Esophagus (tissue), 2 donors: Measurements from ENCODE around the gene KRT16. TPM values are rescaled to one million over a fixed set of nuclear protein-coding genes. Genes with fewer than 3 reads are reported as not detected.
A peak's percentile ranks its signal among the peaks of the same experiment; 100 is the strongest.
"Not testable (repeated sequence)": the region's sequence is repeated elsewhere in the genome, so short reads cannot be mapped to it uniquely, and the experiment has no call there.

Experiments
- H3K27ac ChIP-seq, 2 donors: one replicate each; pipeline ENCODE4 v1.5.1; 2013; ENCODE audit warnings: low read depth in 2 of 2, mild to moderate bottlenecking in 2 of 2, inconsistent platforms in 1 of 2, low read length in 1 of 2, moderate library complexity in 1 of 2
- H3K27me3 ChIP-seq, 2 donors: one replicate each; pipeline ENCODE4 v1.6.1; 2013; ENCODE audit warnings: low read length in 2 of 2, control low read depth in 1 of 2, mild to moderate bottlenecking in 1 of 2; ENCODE audit not compliant: insufficient read depth in 2 of 2, control insufficient read depth in 1 of 2
- H3K36me3 ChIP-seq, 2 donors: one replicate each; pipeline ENCODE4 v1.6.1; 2013; ENCODE audit warnings: low read length in 1 of 2; ENCODE audit not compliant: control insufficient read depth in 2 of 2, insufficient read depth in 2 of 2
- H3K4me1 ChIP-seq, 2 donors: one replicate each; pipeline ENCODE4 v1.6.1; 2013; ENCODE audit warnings: low read length in 1 of 2; ENCODE audit not compliant: control insufficient read depth in 2 of 2, insufficient read depth in 2 of 2
- H3K4me3 ChIP-seq, 2 donors: one replicate each; pipeline ENCODE4 v1.5.1; 2013; ENCODE audit warnings: low read length in 2 of 2, mild to moderate bottlenecking in 2 of 2, low read depth in 1 of 2, moderate library complexity in 1 of 2
- H3K9me3 ChIP-seq, 2 donors: one replicate each; pipeline ENCODE4 v1.6.1; 2013; ENCODE audit warnings: mild to moderate bottlenecking in 2 of 2, low read depth in 1 of 2, low read length in 1 of 2, moderate library complexity in 1 of 2; ENCODE audit not compliant: control insufficient read depth in 2 of 2, insufficient read depth in 1 of 2
- WGBS, 2 donors: extraction: QIAGEN DNeasy Blood & Tissue Kit; methylation state at CpG; one replicate each; pipeline ENCODE4 v1.1.7; 2013; 5-methylcytosine and 5-hydroxymethylcytosine counted together
- polyA plus RNA-seq, 2 donors: library from polyadenylated mRNA; stranded (reverse); fragments of 200-250 nt; gene quantifications; one replicate each; pipeline ENCODE4 v1.2.3, GENCODE V29; 2013
- donor health status: healthy with polysubstance abuse.
- donor health status: Bipolar disorder and iron deficiency.

The KRT16 gene
- polyA plus RNA-seq, 2 donors, result 413 to 534 TPM

DNA sequence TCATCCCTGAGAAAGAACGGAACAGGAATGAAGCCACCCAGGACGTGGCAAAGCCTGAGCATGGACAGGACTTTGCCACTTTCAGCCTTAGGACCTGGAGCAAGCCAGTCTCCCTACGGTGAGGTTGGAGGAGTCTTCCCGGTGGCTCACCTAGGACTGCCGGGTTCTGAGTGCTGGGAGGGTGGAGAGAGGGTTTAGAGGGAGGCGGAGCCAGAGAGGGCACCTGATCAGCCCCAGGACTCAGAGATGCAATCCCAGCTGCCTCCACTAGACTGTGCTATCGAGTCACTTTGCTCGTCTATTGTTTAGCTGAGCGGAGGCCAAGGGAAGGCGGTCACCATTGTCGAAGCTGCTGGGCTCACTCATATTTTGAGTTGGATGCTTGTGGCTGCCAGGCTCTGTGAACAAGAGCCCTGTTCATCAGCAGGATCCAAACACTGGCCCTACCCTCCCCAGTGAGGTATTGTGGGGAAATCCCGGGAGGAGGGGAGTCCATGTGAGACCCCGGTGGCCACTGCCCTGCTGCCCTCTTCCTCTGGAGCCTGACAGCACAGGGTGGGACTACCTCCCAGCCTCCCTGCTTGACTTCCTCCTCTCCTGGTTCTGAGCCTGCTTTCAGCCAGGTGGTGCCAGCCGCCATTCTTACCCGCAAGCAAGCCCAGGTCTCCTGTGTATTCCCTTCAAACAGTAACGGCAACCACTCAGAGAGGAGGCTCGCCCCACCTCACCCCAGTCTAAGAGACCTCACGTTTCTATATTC is 32.9 kb downstream of the KRT16 start:
- H3K27ac ChIP-seq, result peak overlapping the region; percentile 43 to 85
- WGBS, 2 donors, result 28 to 32% methylated on average over 18 of the region's 18 CpGs
- H3K27me3 ChIP-seq, result no peaks in the 10 kb centered on the region
- H3K9me3 ChIP-seq, result no peaks in the 10 kb centered on the region
- H3K4me3 ChIP-seq, result peak overlapping the region in 1 of 2 donors; percentile 20
- no peaks in the 10 kb centered on the region for H3K36me3 ChIP-seq
- H3K4me1 ChIP-seq, result peaks cover 0 to 16% of the 10 kb centered on the region in 2 donors

DNA sequence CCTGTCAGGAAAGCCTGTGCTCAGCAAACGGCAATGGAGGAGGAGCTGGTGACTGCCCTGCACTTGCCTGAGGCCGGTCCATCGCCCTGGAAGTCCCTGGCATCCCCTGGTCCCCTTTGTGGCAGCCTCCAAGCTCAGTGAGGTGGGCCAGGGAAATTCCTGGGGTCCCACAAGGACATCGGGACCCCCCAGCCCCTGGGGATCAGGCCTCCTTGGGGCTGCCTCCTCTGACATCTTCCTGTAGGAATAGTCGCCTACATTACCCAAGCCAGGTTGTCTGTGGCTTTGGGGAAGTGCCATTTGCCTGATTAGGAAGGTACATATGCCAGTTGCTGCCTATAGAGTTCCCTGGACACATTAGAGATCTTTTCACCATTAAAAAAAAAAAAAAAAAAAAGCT is 33.6 kb downstream of the KRT16 start:
- H3K36me3 ChIP-seq, result no peaks in the 10 kb centered on the region
- peaks cover 0 to 16% of the 10 kb centered on the region in 2 donors for H3K4me1 ChIP-seq
- H3K4me3 ChIP-seq, result no peak overlapping the region
- no peaks in the 10 kb centered on the region for H3K27me3 ChIP-seq
- peak overlapping the region; percentile 5 to 70 for H3K27ac ChIP-seq
- 60 to 64% methylated on average over 5 of the region's 5 CpGs for WGBS, 2 donors
- no peaks in the 10 kb centered on the region for H3K9me3 ChIP-seq

DNA sequence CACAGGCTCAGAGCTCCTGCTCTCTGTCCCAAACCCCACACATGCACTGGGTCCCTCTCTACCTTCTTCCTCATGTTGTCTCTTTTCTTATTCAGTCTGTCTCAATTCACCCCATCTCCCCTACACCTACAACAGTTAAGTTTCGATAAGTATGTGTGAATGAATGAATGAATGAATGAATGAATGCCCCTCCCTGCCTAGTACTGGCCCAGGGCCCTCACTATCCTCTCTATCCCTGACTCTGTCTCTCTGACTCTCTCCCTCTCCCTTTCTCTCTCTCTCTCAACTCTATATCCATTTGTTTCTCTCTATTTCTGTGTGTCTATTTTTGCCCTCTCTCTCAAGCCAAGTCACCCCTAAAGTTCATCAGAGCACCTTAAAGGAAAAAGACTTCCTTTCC is 34.0 kb downstream of the KRT16 start:
- H3K4me1 ChIP-seq, result peaks cover 0 to 16% of the 10 kb centered on the region in 2 donors
- H3K27ac ChIP-seq, result no peak overlapping the region
- WGBS, 2 donors, result 70 to 93% methylated on average over 1 of the region's 1 CpG

DNA sequence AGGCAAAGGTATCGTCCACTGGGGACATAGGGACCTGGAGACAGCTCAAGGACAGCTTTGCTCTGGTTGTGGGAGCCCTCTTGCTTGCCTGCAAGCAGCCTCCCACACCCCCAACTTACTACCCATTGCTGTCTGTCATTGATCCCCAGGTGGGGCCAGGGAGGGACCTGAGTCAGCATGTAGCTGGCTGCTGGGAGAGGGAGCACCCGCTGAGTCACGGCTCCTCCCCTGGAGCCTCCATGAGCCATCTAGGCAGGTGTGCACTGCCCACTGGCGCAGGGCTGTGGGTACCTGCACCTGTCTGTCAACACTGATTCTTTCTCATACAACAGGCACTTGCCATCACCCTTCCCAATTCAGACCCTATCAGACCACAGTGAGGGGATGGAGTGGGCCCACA is 35.8 kb downstream of the KRT16 start:
- not testable (repeated sequence) for H3K36me3 ChIP-seq, H3K27ac ChIP-seq, H3K9me3 ChIP-seq, H3K27me3 ChIP-seq
- peaks cover 0 to 16% of the 10 kb centered on the region in 2 donors for H3K4me1 ChIP-seq
- peak overlapping the region in 1 of 2 donors; percentile 7 for H3K4me3 ChIP-seq
- 49 to 71% methylated on average over 2 to 4 of the region's 4 CpGs for WGBS, 2 donors

More for the DNA sequence above, 34.0 kb downstream of the KRT16 start:
- H3K9me3 ChIP-seq, result no peaks in the 10 kb centered on the region
- no peaks in the 10 kb centered on the region for H3K36me3 ChIP-seq
- H3K4me3 ChIP-seq, result no peak overlapping the region
- no peaks in the 10 kb centered on the region for H3K27me3 ChIP-seq

DNA sequence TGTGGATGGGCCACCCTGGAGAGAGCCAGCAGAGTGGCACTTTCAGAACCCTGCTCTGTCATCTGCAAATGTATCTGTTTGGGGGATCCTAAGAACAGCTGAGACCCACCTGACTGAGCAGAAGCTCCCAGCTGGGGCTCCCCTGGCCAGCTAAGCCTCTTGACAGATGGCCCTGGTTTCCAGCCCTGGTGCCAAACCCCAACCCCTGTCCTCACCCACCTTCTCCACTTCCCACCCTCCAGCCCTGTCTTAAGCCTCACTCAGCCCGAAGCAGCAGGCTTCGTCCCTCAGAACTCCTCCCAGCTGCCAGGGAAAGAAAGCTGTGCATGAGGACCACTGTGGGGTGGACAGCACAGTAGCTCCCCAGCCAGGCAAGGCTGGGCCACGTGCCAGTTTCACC is 37.2 kb downstream of the KRT16 start:
- WGBS, 2 donors, result 59 to 76% methylated on average over 3 of the region's 3 CpGs
- Histone ChIP-seq H3K4me1 (peaks cover 0 to 14% of the 10 kb centered on the region in 2 donors), H3K27me3 (no peaks in the 10 kb centered on the region), H3K9me3 (no peaks in the 10 kb centered on the region), H3K36me3 (no peaks in the 10 kb centered on the region), H3K4me3 (no peak overlapping the region), H3K27ac (no peak overlapping the region)

DNA sequence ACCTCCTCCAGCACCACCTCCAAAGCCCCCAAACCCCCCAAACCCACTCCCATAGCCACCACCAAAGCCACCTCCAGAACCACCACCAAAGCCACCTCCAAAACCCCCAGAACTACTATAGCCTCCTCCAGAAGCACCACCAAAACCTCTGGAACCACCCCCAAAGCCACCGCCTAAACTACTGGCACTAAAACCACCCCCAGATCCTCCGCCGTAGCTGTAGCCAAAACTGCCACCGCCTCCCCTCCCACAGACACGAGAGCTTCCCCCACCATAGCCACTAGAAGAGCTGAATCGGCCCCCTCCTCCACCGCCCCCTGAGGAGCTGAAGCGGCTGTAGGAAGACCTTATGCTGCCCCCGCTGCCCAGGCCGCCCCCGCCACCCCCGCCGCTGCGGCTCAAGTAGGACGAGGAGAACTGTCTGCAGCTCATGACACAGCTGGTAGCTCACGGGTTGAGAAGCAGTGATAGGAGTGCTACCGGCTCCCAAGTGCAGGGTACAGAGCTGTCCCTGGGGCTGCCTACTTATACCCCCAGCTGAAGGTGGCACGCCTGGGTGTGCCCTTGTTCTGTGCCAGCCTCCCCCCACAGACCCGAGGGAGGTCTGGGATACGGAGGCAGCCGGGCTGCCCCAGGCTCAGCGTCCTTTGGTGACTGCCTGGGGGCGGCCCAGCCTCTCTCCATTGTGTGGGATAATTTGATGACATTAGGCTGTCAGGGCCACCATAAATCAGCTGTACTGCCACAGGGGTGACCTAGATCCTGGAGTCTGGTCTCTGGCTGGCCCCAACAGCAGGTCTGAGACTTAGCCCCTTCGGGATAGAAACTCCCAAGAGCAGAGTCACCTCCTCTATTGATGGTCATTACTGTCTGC is 40.8 kb downstream of the KRT16 start, which contains the start of gene KRT9:
KRT9 (minus strand) TSS at position 499 of the 874 bp plus-strand sequence; CDS start at position 432, 67 bp downstream.
- peaks cover 0 to 5% of the 10 kb centered on the region in 2 donors for H3K4me1 ChIP-seq
- H3K36me3 ChIP-seq, result no peaks in the 10 kb centered on the region
- no peaks in the 10 kb centered on the region for H3K27me3 ChIP-seq
- H3K27ac ChIP-seq, result no peak within 1 kb of the TSS
- WGBS, 2 donors, result 70 to 74% methylated on average over 22 to 24 of the region's 24 CpGs
- H3K4me3 ChIP-seq, result no peak within 1 kb of the TSS
- no peaks in the 10 kb centered on the region for H3K9me3 ChIP-seq

DNA sequence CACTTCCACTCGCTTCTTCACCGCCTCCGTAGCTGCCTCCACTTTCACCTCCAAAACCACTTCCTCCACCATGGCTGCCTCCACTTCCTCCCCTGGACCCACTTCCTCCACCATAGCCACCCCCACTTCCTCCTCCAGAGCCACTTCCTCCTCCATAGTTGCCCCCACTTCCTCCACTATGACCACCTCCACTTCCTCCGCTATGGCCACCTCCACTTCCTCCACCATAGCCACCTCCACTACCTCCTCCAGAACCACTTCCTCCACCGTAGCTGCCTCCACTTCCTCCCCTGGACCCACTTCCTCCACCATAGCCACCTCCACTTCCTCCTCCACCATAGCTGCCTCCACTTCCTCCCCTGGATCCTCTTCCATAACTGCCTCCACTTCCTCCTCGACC is 45.2 kb downstream of the KRT16 start:
- no peaks in the 10 kb centered on the region for H3K27me3 ChIP-seq
- no peaks in the 10 kb centered on the region for H3K9me3 ChIP-seq
- H3K27ac ChIP-seq, result no peak overlapping the region
- no peaks in the 10 kb centered on the region for H3K36me3 ChIP-seq
- no peak overlapping the region for H3K4me3 ChIP-seq
- 75 to 83% methylated on average over 6 of the region's 6 CpGs for WGBS, 2 donors
- no peaks in the 10 kb centered on the region for H3K4me1 ChIP-seq

DNA sequence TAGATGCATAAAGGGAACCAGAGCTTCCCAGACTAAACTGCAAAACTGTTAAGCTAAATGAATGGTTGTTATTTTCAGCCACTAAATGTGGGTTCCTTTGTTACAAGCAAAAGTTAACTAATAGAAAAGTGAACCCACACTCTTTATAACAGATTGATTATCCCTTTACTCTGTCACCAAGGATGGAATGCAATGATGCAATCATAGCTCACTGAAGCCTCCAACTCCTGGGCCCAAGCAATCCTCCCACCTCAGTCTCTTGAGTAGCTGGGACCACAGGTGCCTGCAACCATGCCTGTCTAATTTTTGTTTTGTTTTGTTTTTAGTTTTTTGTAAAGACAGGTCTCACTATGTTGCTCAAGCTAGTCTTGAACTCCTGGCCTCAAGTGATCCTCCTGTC is 47.2 kb downstream of the KRT16 start:
- Histone ChIP-seq H3K27ac (no peak overlapping the region), H3K36me3 (no peaks in the 10 kb centered on the region), H3K27me3 (no peaks in the 10 kb centered on the region), H3K4me3 (no peak overlapping the region), H3K4me1 (no peaks in the 10 kb centered on the region), H3K9me3 (no peaks in the 10 kb centered on the region)

DNA sequence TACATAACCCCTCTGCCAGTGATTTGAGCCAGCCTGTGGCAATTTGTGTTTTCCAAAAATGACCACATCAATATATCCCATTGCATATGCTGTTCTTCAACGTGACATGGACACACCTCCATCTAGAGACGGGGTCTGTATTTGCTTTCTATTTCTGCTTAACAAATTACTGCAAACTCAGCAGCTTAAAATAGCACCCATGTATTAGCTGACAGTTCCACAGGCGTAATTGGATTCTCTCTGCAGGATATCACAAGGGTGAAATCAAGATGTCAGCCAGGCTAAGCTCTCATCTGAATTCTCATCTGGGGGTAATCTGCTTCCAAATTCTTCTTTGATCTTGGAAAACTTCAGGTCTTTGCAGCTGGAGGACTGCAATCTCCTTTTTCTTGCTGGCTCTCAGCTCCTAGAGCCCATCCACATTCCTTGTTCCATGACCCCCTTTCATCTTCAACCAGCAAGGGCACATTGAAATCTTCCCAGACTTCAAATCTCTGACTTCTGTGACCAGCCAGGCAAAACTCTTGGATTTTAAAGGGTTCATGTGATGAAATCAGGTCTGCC is 48.9 kb downstream of the KRT16 start:
- Histone ChIP-seq H3K4me3 (no peak overlapping the region), H3K9me3 (no peaks in the 10 kb centered on the region), H3K4me1 (no peaks in the 10 kb centered on the region), H3K36me3 (no peaks in the 10 kb centered on the region), H3K27me3 (no peaks in the 10 kb centered on the region), H3K27ac (no peak overlapping the region)
- 44 to 45% methylated on average over 3 of the region's 3 CpGs for WGBS, 2 donors
